Adrenal gland (tissue), 12 donors: ENCODE data around the gene THSD4. TPM values are rescaled to one million over a fixed set of nuclear protein-coding genes. Genes with fewer than 3 reads are reported as not detected.
A peak's percentile ranks its signal among the peaks of the same experiment; 100 is the strongest.

ENCODE experiments used
- DNase-seq, 7 donors: peaks; one replicate each; pipeline ENCODE4 v3.0.0-alpha.2; 2019 to 2020
- H3K27ac ChIP-seq, 5 donors: fragments of 200-600 bp; sonication (generic) in 4 of 5; 1 replicate in 3 of 5; 2 replicates in 2 of 5; pipeline versions ENCODE4 v1.5.1 to v1.8.0; 2016 to 2020; ENCODE audit warnings: mild to moderate bottlenecking in 1 of 5
- H3K27me3 ChIP-seq: fragments of 200-600 bp; 2 replicates; pipeline ENCODE4 v1.8.0; 2021
- H3K36me3 ChIP-seq, 2 donors: fragments of 200-600 bp; replicated peaks in 1 of 2; 1 replicate in 1 of 2; 2 replicates in 1 of 2; pipeline versions ENCODE4 v1.5.1 to v1.8.0; 2018 to 2022
- H3K4me1 ChIP-seq, 2 donors: fragments of 200-600 bp; replicated peaks in 1 of 2; 1 replicate in 1 of 2; 2 replicates in 1 of 2; pipeline versions ENCODE4 v1.5.1 to v1.8.0; 2018 to 2021
- H3K4me3 ChIP-seq, 4 donors: fragments of 200-600 bp; sonication (generic) in 3 of 4; one replicate each; pipeline ENCODE4 v1.5.1; 2016 to 2018
- H3K9me3 ChIP-seq, 3 donors: fragments of 200-600 bp; sonication (generic) in 1 of 3; replicated peaks in 1 of 3; 1 replicate in 2 of 3; 2 replicates in 1 of 3; pipeline versions ENCODE4 v1.5.1 to v1.8.0; 2016 to 2021
- CTCF ChIP-seq, 6 experiments: fragments of 450-650 bp in 4 of 6; fragments of 200-600 bp in 2 of 6; sonication (generic) in 1 of 6; IDR thresholded peaks; 1 replicate in 5 of 6; 2 replicates in 1 of 6; pipeline versions ENCODE4 v1.5.1 to v1.8.0; 2016 to 2021; ENCODE audit warnings: antibody characterized with exemption in 6 of 6, mild to moderate bottlenecking in 2 of 6, moderate library complexity in 1 of 6
- POLR2A ChIP-seq, 2 donors: fragments of 450-650 bp; IDR thresholded peaks; one replicate each; pipeline ENCODE4 v1.6.1; 2017; ENCODE audit warnings: antibody characterized with exemption in 2 of 2, mild to moderate bottlenecking in 2 of 2, moderate library complexity in 1 of 2
- WGBS, 4 donors: extraction: QIAGEN DNeasy Blood & Tissue Kit in 2 of 4; methylation state at CpG; one replicate each; pipeline versions ENCODE4 v1.1.5 to v1.1.7; 2013 to 2017; 5-methylcytosine and 5-hydroxymethylcytosine counted together
- intact Hi-C, 2 donors: fragments of 100-400 bp; cut with DNase I; formaldehyde crosslinking; loops; one replicate each; pipeline versions ENCODE4 v1.14.1 to v1.15.0; 2022 to 2023
- polyA plus RNA-seq, 3 donors: library from polyadenylated mRNA; stranded (reverse); fragments of 200-250 nt in 2 of 3; fragments of 350-450 nt in 1 of 3; fragmentation: Illumina TruSeq in 1 of 3; extraction: RNeasy Lipid Tissue Mini Kit (QIAGEN cat#74804) in 1 of 3; gene quantifications; one replicate each; pipeline ENCODE4 v1.2.3, GENCODE V29; 2013 to 2014
- total RNA-seq, 9 donors: library from RNA; depleted of rRNA in 4 of 9; stranded (reverse); fragments of >200 nt in 4 of 9; fragments of 120-200 nt in 1 of 9; fragmentation: NEBNext Ultra II Directional in 1 of 9; extraction: Animal tissue kit (Norgen Biotek cat#: 25700) in 1 of 9; gene quantifications; one replicate each; pipeline versions ENCODE4 v1.1.0 to v1.2.4, GENCODE V29; 2013 to 2023
- donor health status: healthy with polysubstance abuse.
- donor health status: Bipolar disorder and iron deficiency.
- donor health status: DM: yes; HTN: yes; CAD: no.
- donor health status: DM: no; HTN: no; CAD: no.
- donor health status: DM: no; HTN: no; CAD: no.
- donor health status: DM: yes; HTN: yes; CAD: no.

THSD4 gene
- total and polyA plus RNA-seq, 12 donors, result 5.3 to 53.2 (median 23.2) TPM

- intact Hi-C loops, result no loop called here
- peak overlapping the region in 1 of 5 donors; percentile 49 for H3K27ac ChIP-seq
- no peaks in the 10 kb centered on the region for H3K9me3 ChIP-seq
- no peaks in the 10 kb centered on the region for H3K36me3 ChIP-seq
- no peaks in the 10 kb centered on the region for H3K27me3 ChIP-seq
- DNase-seq, result no peak
- H3K4me3 ChIP-seq, result no peak overlapping the region
- no peak for TF ChIP-seq POLR2A (IDR thresholded peaks at IDR 0.05)
- TF ChIP-seq CTCF (IDR thresholded peaks at IDR 0.05), result no peak
- H3K4me1 ChIP-seq, result peaks cover 14 to 18% of the 10 kb centered on the region in 2 donors
- WGBS, 4 donors, result 63 to 71% (median 70%) methylated on average over 3 of the region's 3 CpGs
These were observed 217.9 kb downstream of the THSD4 start for GRCh38 chr15:71333136-71333700.

GRCh38 chr15:71333839-71334238, 218.6 kb downstream of the THSD4 start:
- Histone ChIP-seq H3K36me3 (no peaks in the 10 kb centered on the region), H3K27me3 (no peaks in the 10 kb centered on the region), H3K4me1 (peaks cover 12 to 17% of the 10 kb centered on the region in 2 donors), H3K27ac (no peak overlapping the region), H3K9me3 (no peaks in the 10 kb centered on the region), H3K4me3 (no peak overlapping the region)
- intact Hi-C loops, result no loop called here
- WGBS, 4 donors, result 67 to 76% (median 73%) methylated on average over 3 of the region's 3 CpGs
- DNase-seq, result no peak
- no peak for TF ChIP-seq CTCF (IDR thresholded peaks at IDR 0.05)
- no peak for TF ChIP-seq POLR2A (IDR thresholded peaks at IDR 0.05)

- Histone ChIP-seq H3K27ac (peak overlapping the region in 1 of 5 donors; percentile 31), H3K4me3 (no peak overlapping the region), H3K9me3 (no peaks in the 10 kb centered on the region), H3K36me3 (no peaks in the 10 kb centered on the region), H3K27me3 (no peaks in the 10 kb centered on the region), H3K4me1 (peaks cover 6 to 12% of the 10 kb centered on the region in 2 donors)
- peak in 2 of 7 donors; percentile 13 to 23 for DNase-seq
- TF ChIP-seq CTCF (IDR thresholded peaks at IDR 0.05), result no peak
- WGBS, 4 donors, result 48 to 78% (median 58%) methylated on average over 2 of the region's 2 CpGs
- intact Hi-C loops, result no loop called here
These were observed 219.2 kb downstream of the THSD4 start for GRCh38 chr15:71334434-71334833.

- peak overlapping the region in 1 of 5 donors; percentile 31 for H3K27ac ChIP-seq
- DNase-seq, result no peak
- no peaks in the 10 kb centered on the region for H3K27me3 ChIP-seq
- 84 to 90% (median 86%) methylated on average over 2 to 3 of the region's 3 CpGs for WGBS, 4 donors
- no peak overlapping the region for H3K4me3 ChIP-seq
- peaks cover 2 to 8% of the 10 kb centered on the region in 2 donors for H3K4me1 ChIP-seq
- H3K9me3 ChIP-seq, result no peaks in the 10 kb centered on the region
- no peaks in the 10 kb centered on the region for H3K36me3 ChIP-seq
- TF ChIP-seq POLR2A (IDR thresholded peaks at IDR 0.05) (no peak), CTCF (IDR thresholded peaks at IDR 0.05) (no peak)
- intact Hi-C loops, result no loop called here
These were observed 219.6 kb downstream of the THSD4 start for GRCh38 chr15:71334873-71335272.
